DND-41 (cell line): ENCODE data around the gene CCDC150.
"Not testable (repeated sequence)": the region's sequence is repeated elsewhere in the genome, so short reads cannot be mapped to it uniquely, and the experiment has no call there.

ENCODE experiments used
- ATAC-seq: fragments of 200-7000 bp; cut with Tn5 transposase; 3 replicates; pipeline ENCODE4 v1.9.1; 2021; ENCODE audit warnings: low read depth; ENCODE audit not compliant: insufficient read depth
- DNase-seq: peaks from one replicate; pipeline ENCODE4 v3.0.0-alpha.2; 2020
- H2AFZ ChIP-seq: 2 replicates; pipeline ENCODE4 v1.6.0; 2012; ENCODE audit warnings: low read depth, low read length
- H3K27ac ChIP-seq: 2 replicates; pipeline ENCODE4 v1.5.1; 2012; ENCODE audit warnings: low read length, inconsistent platforms
- H3K27me3 ChIP-seq: fragments of 200-600 bp; sonication (generic); 2 replicates; pipeline ENCODE4 v1.6.0; 2012; ENCODE audit warnings: low read length, mild to moderate bottlenecking, inconsistent platforms; ENCODE audit not compliant: insufficient read depth, poor library complexity
- H3K36me3 ChIP-seq: 2 replicates; pipeline ENCODE4 v1.5.1; 2012; ENCODE audit warnings: low read length, inconsistent platforms; ENCODE audit not compliant: insufficient read depth
- H3K4me1 ChIP-seq: 2 replicates; pipeline ENCODE4 v1.5.1; 2012; ENCODE audit warnings: mild to moderate bottlenecking, low read length; ENCODE audit not compliant: insufficient read depth
- H3K4me2 ChIP-seq: 2 replicates; pipeline ENCODE4 v1.6.0; 2012; ENCODE audit warnings: mild to moderate bottlenecking, moderate library complexity, low read length, inconsistent platforms; ENCODE audit not compliant: insufficient read depth
- H3K4me3 ChIP-seq, 2 experiments: fragments of 200-600 bp in 1 of 2; shearing (Covaris generic) in 1 of 2; 2 replicates each; pipeline ENCODE4 v1.5.1; 2012 to 2016; ENCODE audit warnings: inconsistent platforms in 2 of 2, low read length in 2 of 2, mild to moderate bottlenecking in 2 of 2, low read depth in 1 of 2, moderate library complexity in 1 of 2
- H3K79me2 ChIP-seq: 2 replicates; pipeline ENCODE4 v1.6.0; 2012; ENCODE audit warnings: low read length, inconsistent platforms; ENCODE audit not compliant: insufficient read depth
- H3K9ac ChIP-seq: 2 replicates; pipeline ENCODE4 v1.6.0; 2012; ENCODE audit warnings: low read depth, mild to moderate bottlenecking, inconsistent platforms, low read length, moderate library complexity
- H3K9me3 ChIP-seq: 2 replicates; pipeline ENCODE4 v1.5.1; 2012; ENCODE audit warnings: low read length, moderate library complexity, mild to moderate bottlenecking, inconsistent platforms; ENCODE audit not compliant: insufficient read depth, severe bottlenecking
- H4K20me1 ChIP-seq: 2 replicates; pipeline ENCODE4 v1.6.0; 2012; ENCODE audit warnings: low read length; ENCODE audit not compliant: insufficient read depth
- EZH2 ChIP-seq: IDR thresholded peaks from 3 replicates; pipeline ENCODE4 v1.6.1; 2012; ENCODE audit warnings: borderline replicate concordance, low read depth, mild to moderate bottlenecking, moderate library complexity, low read length, inconsistent platforms; ENCODE audit not compliant: severe bottlenecking
- TF ChIP-seq, protein P1 (sequence below): IDR thresholded peaks from 2 replicates; pipeline ENCODE4 v1.5.1; 2012; ENCODE audit warnings: borderline replicate concordance, low read length, moderate library complexity, mild to moderate bottlenecking; ENCODE audit not compliant: poor library complexity, severe bottlenecking; ENCODE audit errors: extremely low read depth

Gene CCDC150

DNA sequence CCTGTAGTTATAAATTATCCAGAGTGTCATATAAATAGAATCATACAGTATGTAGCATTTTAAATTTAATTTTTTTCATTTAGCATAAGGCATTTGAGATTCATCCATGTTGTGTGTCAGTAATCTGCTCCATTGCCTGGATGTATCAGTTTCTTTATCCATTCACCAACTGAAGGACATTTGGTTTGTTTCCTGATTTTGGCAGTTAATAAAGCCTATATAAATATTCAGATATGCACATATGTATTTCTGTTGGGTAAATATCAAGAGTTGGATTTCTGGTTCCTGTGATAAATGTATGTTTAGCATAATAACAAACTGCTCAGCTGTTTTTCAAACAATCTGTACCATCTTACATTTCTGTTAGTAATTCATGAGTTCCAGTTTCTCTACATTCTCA lies 39.9 kb downstream of the CCDC150 start:
- no peak for DNase-seq
- no peak overlapping the region for H3K27ac ChIP-seq
- no peak for ATAC-seq

DNA sequence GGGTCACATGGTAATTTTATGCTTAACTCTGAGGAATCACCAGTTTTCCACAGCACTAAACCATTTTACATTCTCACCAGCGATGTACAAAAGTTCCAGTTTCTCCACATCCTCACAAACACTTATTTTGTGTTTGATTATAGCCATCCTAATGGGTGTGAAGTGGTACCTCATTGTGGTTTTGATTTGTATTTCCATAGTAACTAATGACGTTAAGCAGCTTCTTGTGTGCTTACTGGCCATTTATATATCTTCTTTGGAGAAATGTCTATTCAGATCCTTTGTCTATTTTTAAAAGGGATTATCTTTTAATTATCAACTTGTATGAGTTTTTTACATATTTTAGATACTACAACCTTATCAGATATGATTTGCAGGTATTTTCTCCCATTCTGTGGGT lies 42.0 kb downstream of the CCDC150 start:
- no peak for DNase-seq
- Histone ChIP-seq H3K4me2 (no peak overlapping the region), H3K4me1 (no peaks in the 10 kb centered on the region), H3K27ac (no peak overlapping the region), H3K9me3 (peaks cover 13% of the 10 kb centered on the region), H3K27me3 (no peaks in the 10 kb centered on the region), H4K20me1 (no peaks in the 10 kb centered on the region), H3K9ac (no peak overlapping the region), H2AFZ (no peak overlapping the region), H3K79me2 (no peaks in the 10 kb centered on the region), H3K4me3 (no peak overlapping the region), H3K36me3 (peaks cover 49% of the 10 kb centered on the region)
- ATAC-seq = no peak
- TF ChIP-seq EZH2 = no peak
- TF ChIP-seq, protein P1, sequence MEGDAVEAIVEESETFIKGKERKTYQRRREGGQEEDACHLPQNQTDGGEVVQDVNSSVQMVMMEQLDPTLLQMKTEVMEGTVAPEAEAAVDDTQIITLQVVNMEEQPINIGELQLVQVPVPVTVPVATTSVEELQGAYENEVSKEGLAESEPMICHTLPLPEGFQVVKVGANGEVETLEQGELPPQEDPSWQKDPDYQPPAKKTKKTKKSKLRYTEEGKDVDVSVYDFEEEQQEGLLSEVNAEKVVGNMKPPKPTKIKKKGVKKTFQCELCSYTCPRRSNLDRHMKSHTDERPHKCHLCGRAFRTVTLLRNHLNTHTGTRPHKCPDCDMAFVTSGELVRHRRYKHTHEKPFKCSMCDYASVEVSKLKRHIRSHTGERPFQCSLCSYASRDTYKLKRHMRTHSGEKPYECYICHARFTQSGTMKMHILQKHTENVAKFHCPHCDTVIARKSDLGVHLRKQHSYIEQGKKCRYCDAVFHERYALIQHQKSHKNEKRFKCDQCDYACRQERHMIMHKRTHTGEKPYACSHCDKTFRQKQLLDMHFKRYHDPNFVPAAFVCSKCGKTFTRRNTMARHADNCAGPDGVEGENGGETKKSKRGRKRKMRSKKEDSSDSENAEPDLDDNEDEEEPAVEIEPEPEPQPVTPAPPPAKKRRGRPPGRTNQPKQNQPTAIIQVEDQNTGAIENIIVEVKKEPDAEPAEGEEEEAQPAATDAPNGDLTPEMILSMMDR = no peak

More for the DNA sequence above, 39.9 kb downstream of the CCDC150 start:
- Histone ChIP-seq H3K79me2 (no peaks in the 10 kb centered on the region), H3K4me1 (no peaks in the 10 kb centered on the region), H4K20me1 (no peaks in the 10 kb centered on the region), H3K27me3 (no peaks in the 10 kb centered on the region), H3K9ac (no peak overlapping the region), H2AFZ (no peak overlapping the region), H3K4me3 (no peak overlapping the region), H3K36me3 (peaks cover 46% of the 10 kb centered on the region), H3K9me3 (peaks cover 4% of the 10 kb centered on the region), H3K4me2 (no peak overlapping the region)
- TF ChIP-seq, protein P1 = no peak
- no peak for TF ChIP-seq EZH2

DNA sequence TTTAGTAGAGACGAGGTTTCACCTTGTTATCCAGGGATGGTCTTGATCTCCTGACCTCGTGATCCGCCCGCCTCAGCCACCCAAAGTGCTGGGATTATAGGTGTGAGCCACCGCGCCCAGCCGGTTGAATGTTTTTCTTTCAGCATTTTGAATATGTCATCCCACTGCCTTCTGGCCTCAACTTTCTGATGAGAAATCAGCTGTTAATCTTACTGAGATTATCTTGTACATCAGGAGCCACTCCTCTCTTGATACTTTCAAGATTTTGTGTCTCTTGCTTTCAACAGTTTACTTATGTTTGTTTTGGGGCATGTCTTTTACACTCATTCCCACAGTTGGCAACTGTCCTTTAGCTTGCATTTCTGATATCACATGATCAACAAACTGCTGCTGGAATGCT lies 46.3 kb downstream of the CCDC150 start:
- H3K9me3 ChIP-seq = peaks cover 13% of the 10 kb centered on the region
- H2AFZ ChIP-seq = no peak overlapping the region
- no peak overlapping the region for H3K4me3 ChIP-seq
- H3K27me3 ChIP-seq = no peaks in the 10 kb centered on the region
- no peaks in the 10 kb centered on the region for H3K4me1 ChIP-seq
- no peaks in the 10 kb centered on the region for H4K20me1 ChIP-seq
- TF ChIP-seq, protein P1 = no peak
- no peak for TF ChIP-seq EZH2
- ATAC-seq (no peak), DNase-seq (no peak)
- no peak overlapping the region for H3K27ac ChIP-seq
- H3K4me2 ChIP-seq = no peak overlapping the region
- peaks cover 29% of the 10 kb centered on the region for H3K36me3 ChIP-seq
- H3K9ac ChIP-seq = no peak overlapping the region
- no peaks in the 10 kb centered on the region for H3K79me2 ChIP-seq

DNA sequence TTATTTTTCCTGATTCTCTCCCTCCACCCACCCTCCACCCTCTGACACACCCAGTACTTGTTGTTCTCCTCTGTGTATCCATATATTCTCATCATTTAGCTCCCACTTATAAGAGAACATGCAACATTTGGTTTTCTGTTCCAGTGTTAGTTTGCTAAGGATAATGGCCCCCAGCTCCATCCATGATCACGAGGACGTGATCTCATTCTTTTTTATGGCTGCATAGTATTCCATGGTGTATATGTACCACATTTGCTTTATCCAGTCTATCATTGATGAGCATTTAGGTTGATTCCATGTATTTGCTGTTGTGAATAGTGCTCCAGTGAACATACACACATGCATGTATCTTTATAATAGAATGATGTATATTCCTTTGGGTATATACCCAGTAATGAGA lies 47.2 kb downstream of the CCDC150 start:
- H4K20me1 ChIP-seq = not testable (repeated sequence)

More for the DNA sequence above, 47.2 kb downstream of the CCDC150 start:
- H3K27ac ChIP-seq, DNase-seq, H3K4me2 ChIP-seq, H3K79me2 ChIP-seq, H3K4me1 ChIP-seq, H3K4me3 ChIP-seq, H3K27me3 ChIP-seq, ATAC-seq, H3K9ac ChIP-seq, H2AFZ ChIP-seq: not testable (repeated sequence)
- Histone ChIP-seq H3K36me3 (peaks cover 21% of the 10 kb centered on the region), H3K9me3 (peaks cover 13% of the 10 kb centered on the region)
